Panc1 (cell line): Measurements from ENCODE around the gene ESRRG. TPM values are rescaled to one million over a fixed set of nuclear protein-coding genes. Genes with fewer than 3 reads are reported as not detected.

Experiments
- ATAC-seq: fragments of 200-7000 bp; cut with Tn5 transposase; 2 replicates; pipeline ENCODE4 v1.9.1; 2020; ENCODE audit warnings: mild to moderate bottlenecking, moderate library complexity
- BruUV-seq: library from RNA; stranded (reverse); fragments of 400-500 nt; replicated peaks from 2 replicates; lab custom pipeline; 2021; lab: Mats Ljungman, UMichigan
- CTCF ChIA-PET: fragments of 300-600 bp; sonication (Branson Sonifier 250); formaldehyde crosslinking; loops from one replicate; lab custom pipeline; 2022; ENCODE audit warnings: antibody characterized with exemption; lab: Charles Lee
- POLR2A ChIA-PET: fragments of 300-600 bp; sonication (Branson Sonifier 250); formaldehyde crosslinking; loops from one replicate; lab custom pipeline; 2022; ENCODE audit warnings: antibody characterized with exemption; lab: Charles Lee
- DNase-seq: peaks from one replicate; pipeline ENCODE4 v3.0.0-alpha.2; 2010; ENCODE audit warnings: low read depth, low spot score
- H3K27ac ChIP-seq: 2 replicates; pipeline ENCODE4 v1.5.1; 2011; ENCODE audit warnings: mild to moderate bottlenecking, low read length, inconsistent platforms
- H3K27me3 ChIP-seq: fragments of 200-500 bp; sonication (Bioruptor generic); 2 replicates; pipeline ENCODE4 v1.6.0; 2014; ENCODE audit warnings: low read length, inconsistent platforms; ENCODE audit not compliant: control insufficient read depth, insufficient read depth
- H3K36me3 ChIP-seq: fragments of 200-500 bp; sonication (Bioruptor generic); 2 replicates; pipeline ENCODE4 v1.5.1; 2014; ENCODE audit warnings: inconsistent platforms, mild to moderate bottlenecking, low read length, moderate library complexity; ENCODE audit not compliant: control insufficient read depth, insufficient read depth
- H3K4me1 ChIP-seq: 2 replicates; pipeline ENCODE4 v1.5.1; 2011; ENCODE audit warnings: inconsistent platforms, mild to moderate bottlenecking, low read length, moderate library complexity; ENCODE audit not compliant: control insufficient read depth, insufficient read depth
- H3K4me3 ChIP-seq, 2 experiments: 2 replicates each; pipeline ENCODE4 v1.5.1; 2011 to 2012; ENCODE audit warnings: low read depth in 2 of 2, low read length in 2 of 2, mild to moderate bottlenecking in 2 of 2, inconsistent platforms in 1 of 2, moderate library complexity in 1 of 2
- H3K9me3 ChIP-seq: fragments of 200-500 bp; sonication (Bioruptor generic); 2 replicates; pipeline ENCODE4 v1.5.1; 2014; ENCODE audit warnings: low read depth, mild to moderate bottlenecking, inconsistent platforms, low read length, moderate library complexity; ENCODE audit not compliant: control insufficient read depth, insufficient read depth
- CTCF ChIP-seq: fragments of 450-650 bp; IDR thresholded peaks from 2 replicates; pipeline ENCODE4 v1.5.1; 2017; ENCODE audit warnings: mild to moderate bottlenecking
- POLR2AphosphoS5 ChIP-seq: IDR thresholded peaks from 2 replicates; pipeline ENCODE4 v1.6.1; 2012; ENCODE audit warnings: mild to moderate bottlenecking, low read depth, low read length, moderate library complexity
- SIN3A ChIP-seq: IDR thresholded peaks from 2 replicates; pipeline ENCODE4 v1.6.1; 2012; ENCODE audit warnings: low read depth, mild to moderate bottlenecking, low read length, moderate library complexity, borderline replicate concordance; ENCODE audit not compliant: insufficient read depth
- TCF7L2 ChIP-seq: IDR thresholded peaks from 2 replicates; pipeline ENCODE4 v1.6.1; 2011; ENCODE audit warnings: mild to moderate bottlenecking, low read depth, low read length, inconsistent platforms
- in situ Hi-C: cut with HindIII; loops from 2 replicates; pipeline ENCODE4 v1.10.0; 2016; ENCODE audit warnings: low sequenced_read_pairs, low pct_unique_long_range_greater_than_20kb
- intact Hi-C: fragments of 100-400 bp; cut with micrococcal nuclease; formaldehyde crosslinking; loops from one replicate; pipeline ENCODE4 v1.10.0; 2022; ENCODE audit not compliant: unreplicated experiment
- total RNA-seq: library from RNA; stranded (reverse); gene quantifications from one replicate; pipeline ENCODE4 v1.2.1, GENCODE V29; 2021; ENCODE audit not compliant: unreplicated experiment
- TF ChIP-seq, protein P1 (sequence below), 2 experiments: IDR thresholded peaks; 2 replicates each; pipeline ENCODE4 v1.6.1; 2011 to 2012; ENCODE audit warnings: low read depth in 2 of 2, control low read depth in 1 of 2, low read length in 1 of 2, mild to moderate bottlenecking in 1 of 2, moderate library complexity in 1 of 2; ENCODE audit not compliant: insufficient read depth in 1 of 2

The ESRRG gene
- total RNA-seq, 1 experiment from 2014 or later, result not detected

DNA sequence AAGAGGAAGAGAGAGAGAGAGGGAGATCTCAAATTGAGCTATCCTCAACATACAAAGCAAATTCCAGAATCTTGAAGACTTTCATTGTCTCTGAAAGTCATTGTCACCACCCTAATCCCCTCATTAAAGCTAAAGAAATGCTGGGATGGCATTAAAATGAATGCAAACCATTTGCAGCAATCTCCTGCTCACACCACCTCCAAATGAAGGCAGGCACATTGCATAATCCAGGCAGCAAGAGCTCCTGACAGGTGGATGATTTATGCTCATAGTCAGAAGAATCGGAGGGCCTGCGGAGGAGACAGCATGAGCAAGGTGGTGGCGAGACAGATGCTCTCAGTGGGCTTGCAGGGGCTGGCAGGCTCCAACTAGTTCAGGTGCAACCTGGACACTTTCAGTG lies 90.2 kb downstream of the ESRRG start:
- POLR2A ChIA-PET, result no interaction called here
- ATAC-seq, result no peak

DNA sequence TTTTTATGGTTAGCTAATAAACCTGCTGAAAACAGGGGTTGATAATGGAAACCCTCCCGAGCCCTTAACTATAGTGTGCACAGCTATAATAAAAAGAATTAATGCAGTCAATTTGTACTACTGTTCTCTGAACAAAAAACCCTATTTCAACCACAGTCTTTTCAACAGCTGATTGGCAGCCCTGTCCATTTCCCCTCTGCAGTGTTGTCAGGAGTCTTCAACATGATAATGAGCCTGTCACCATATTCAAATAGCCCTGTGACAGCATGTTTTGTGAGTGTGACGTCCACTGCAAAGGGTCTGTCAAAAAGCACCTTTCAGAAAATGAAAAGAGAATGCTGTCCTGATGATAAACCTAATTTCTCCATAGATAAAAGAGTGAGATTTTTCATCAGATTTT lies 92.7 kb downstream of the ESRRG start:
- CTCF ChIA-PET, result no interaction called here
- Histone ChIP-seq H3K9me3 (no peaks in the 10 kb centered on the region), H3K36me3 (no peaks in the 10 kb centered on the region), H3K4me3 (no peak overlapping the region), H3K4me1 (no peaks in the 10 kb centered on the region), H3K27ac (no peak overlapping the region), H3K27me3 (no peaks in the 10 kb centered on the region)
- ATAC-seq (no peak), DNase-seq (no peak)
- POLR2A ChIA-PET, result no interaction called here
- intact Hi-C loops (no loop called here), in situ Hi-C loops (no loop called here)
- no TSS peak for BruUV-seq
- no peak for TF ChIP-seq TCF7L2
- no peak for TF ChIP-seq POLR2AphosphoS5
- TF ChIP-seq, protein P1, sequence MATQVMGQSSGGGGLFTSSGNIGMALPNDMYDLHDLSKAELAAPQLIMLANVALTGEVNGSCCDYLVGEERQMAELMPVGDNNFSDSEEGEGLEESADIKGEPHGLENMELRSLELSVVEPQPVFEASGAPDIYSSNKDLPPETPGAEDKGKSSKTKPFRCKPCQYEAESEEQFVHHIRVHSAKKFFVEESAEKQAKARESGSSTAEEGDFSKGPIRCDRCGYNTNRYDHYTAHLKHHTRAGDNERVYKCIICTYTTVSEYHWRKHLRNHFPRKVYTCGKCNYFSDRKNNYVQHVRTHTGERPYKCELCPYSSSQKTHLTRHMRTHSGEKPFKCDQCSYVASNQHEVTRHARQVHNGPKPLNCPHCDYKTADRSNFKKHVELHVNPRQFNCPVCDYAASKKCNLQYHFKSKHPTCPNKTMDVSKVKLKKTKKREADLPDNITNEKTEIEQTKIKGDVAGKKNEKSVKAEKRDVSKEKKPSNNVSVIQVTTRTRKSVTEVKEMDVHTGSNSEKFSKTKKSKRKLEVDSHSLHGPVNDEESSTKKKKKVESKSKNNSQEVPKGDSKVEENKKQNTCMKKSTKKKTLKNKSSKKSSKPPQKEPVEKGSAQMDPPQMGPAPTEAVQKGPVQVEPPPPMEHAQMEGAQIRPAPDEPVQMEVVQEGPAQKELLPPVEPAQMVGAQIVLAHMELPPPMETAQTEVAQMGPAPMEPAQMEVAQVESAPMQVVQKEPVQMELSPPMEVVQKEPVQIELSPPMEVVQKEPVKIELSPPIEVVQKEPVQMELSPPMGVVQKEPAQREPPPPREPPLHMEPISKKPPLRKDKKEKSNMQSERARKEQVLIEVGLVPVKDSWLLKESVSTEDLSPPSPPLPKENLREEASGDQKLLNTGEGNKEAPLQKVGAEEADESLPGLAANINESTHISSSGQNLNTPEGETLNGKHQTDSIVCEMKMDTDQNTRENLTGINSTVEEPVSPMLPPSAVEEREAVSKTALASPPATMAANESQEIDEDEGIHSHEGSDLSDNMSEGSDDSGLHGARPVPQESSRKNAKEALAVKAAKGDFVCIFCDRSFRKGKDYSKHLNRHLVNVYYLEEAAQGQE (IDR thresholded peaks at IDR 0.05; ENCODE audit: insufficient read depth in 1 of 2, low read depth in 2 of 2, low read length in 1 of 2), result no peak
- no peak for TF ChIP-seq CTCF

More for the DNA sequence above, 90.2 kb downstream of the ESRRG start:
- TF ChIP-seq, protein P1 (IDR thresholded peaks at IDR 0.05; ENCODE audit: insufficient read depth in 1 of 2, low read depth in 2 of 2, low read length in 1 of 2), result no peak
- TF ChIP-seq SIN3A, result no peak
- Histone ChIP-seq H3K27ac (no peak overlapping the region), H3K4me1 (no peaks in the 10 kb centered on the region), H3K36me3 (no peaks in the 10 kb centered on the region), H3K4me3 (no peak overlapping the region), H3K9me3 (no peaks in the 10 kb centered on the region), H3K27me3 (no peaks in the 10 kb centered on the region)
- CTCF ChIA-PET, result no interaction called here
- DNase-seq, result no peak
- no TSS peak for BruUV-seq
- intact Hi-C loops, result no loop called here
- in situ Hi-C loops, result no loop called here
